PC-3 (cell line): ENCODE data around the gene C11orf97. TPM values are rescaled to one million over a fixed set of nuclear protein-coding genes. Genes with fewer than 3 reads are reported as not detected.
A peak's percentile ranks its signal among the peaks of the same experiment; 100 is the strongest.

Experiments used
- ATAC-seq: fragments of 200-7000 bp; cut with Tn5 transposase; 2 replicates; pipeline ENCODE4 v1.9.1; 2020; ENCODE audit warnings: mild to moderate bottlenecking, moderate library complexity
- BruUV-seq: library from RNA; stranded (reverse); fragments of 400-500 nt; replicated peaks from 2 replicates; lab custom pipeline; 2021; lab: Mats Ljungman, UMichigan
- CTCF ChIA-PET: fragments of 300-600 bp; sonication (Branson Sonifier 250); formaldehyde crosslinking; loops from one replicate; lab custom pipeline; 2022; ENCODE audit warnings: antibody characterized with exemption; lab: Charles Lee
- POLR2A ChIA-PET: fragments of 300-600 bp; sonication (Branson Sonifier 250); formaldehyde crosslinking; loops from one replicate; lab custom pipeline; 2022; ENCODE audit warnings: antibody characterized with exemption; ENCODE audit not compliant: unreplicated experiment; lab: Charles Lee
- DNase-seq: peaks from one replicate; pipeline ENCODE4 v3.0.0-alpha.2; 2015
- H2AFZ ChIP-seq: fragments of 300-600 bp; sonication (generic); 2 replicates; pipeline ENCODE4 v1.6.0; 2016; ENCODE audit warnings: antibody characterized with exemption, low read length
- H3F3A ChIP-seq: fragments of 300-600 bp; sonication (generic); one replicate; pipeline ENCODE4 v1.6.0; 2017; ENCODE audit warnings: antibody characterized with exemption, low read length, control low read depth, mild to moderate bottlenecking; ENCODE audit not compliant: unreplicated experiment
- H3K27ac ChIP-seq: fragments of 300-600 bp; sonication (generic); 2 replicates; pipeline ENCODE4 v1.5.1; 2016; ENCODE audit warnings: mild to moderate bottlenecking, low read length
- H3K27me3 ChIP-seq: fragments of 300-600 bp; sonication (generic); 2 replicates; pipeline ENCODE4 v1.6.1; 2016; ENCODE audit warnings: low read length, mixed read lengths
- H3K36me3 ChIP-seq: fragments of 300-600 bp; sonication (generic); 2 replicates; pipeline ENCODE4 v1.6.1; 2016; ENCODE audit warnings: low read depth, mixed run types, low read length, mixed read lengths
- H3K4me1 ChIP-seq: fragments of 300-600 bp; sonication (generic); 2 replicates; pipeline ENCODE4 v1.5.1; 2016; ENCODE audit warnings: low read length; ENCODE audit not compliant: insufficient read depth
- H3K4me2 ChIP-seq: fragments of 300-600 bp; sonication (generic); 2 replicates; pipeline ENCODE4 v1.6.0; 2016; ENCODE audit warnings: low read length
- H3K4me3 ChIP-seq: fragments of 300-600 bp; sonication (generic); 2 replicates; pipeline ENCODE4 v1.5.1; 2016; ENCODE audit warnings: mild to moderate bottlenecking, low read length, mixed read lengths
- H3K79me2 ChIP-seq: fragments of 300-600 bp; sonication (generic); 2 replicates; pipeline ENCODE4 v1.6.1; 2017; ENCODE audit warnings: low read length, mixed read lengths
- H3K9ac ChIP-seq: fragments of 300-600 bp; sonication (generic); 2 replicates; pipeline ENCODE4 v1.6.0; 2016; ENCODE audit warnings: mild to moderate bottlenecking, low read length
- H3K9me2 ChIP-seq: fragments of 300-600 bp; sonication (generic); replicated peaks from 2 replicates; pipeline ENCODE4 v1.6.1; 2016; ENCODE audit warnings: mixed run types, low read length, mixed read lengths
- H3K9me3 ChIP-seq: fragments of 300-600 bp; sonication (generic); 2 replicates; pipeline ENCODE4 v1.6.1; 2016; ENCODE audit warnings: low read length, mixed read lengths
- H4K20me1 ChIP-seq: fragments of 300-600 bp; sonication (generic); 2 replicates; pipeline ENCODE4 v1.6.1; 2016; ENCODE audit warnings: low read length, mixed read lengths
- EZH2 ChIP-seq: fragments of 300-600 bp; sonication (generic); IDR thresholded peaks from one replicate; pipeline ENCODE4 v1.6.1; 2017; ENCODE audit warnings: antibody characterized with exemption, mild to moderate bottlenecking, low read length; ENCODE audit not compliant: unreplicated experiment
- EZH2phosphoT487 ChIP-seq: fragments of 300-600 bp; sonication (generic); IDR thresholded peaks from 2 replicates; pipeline ENCODE4 v1.6.1; 2018; ENCODE audit warnings: mild to moderate bottlenecking, antibody characterized with exemption, low read length, borderline replicate concordance
- intact Hi-C: fragments of 100-400 bp; cut with micrococcal nuclease; formaldehyde crosslinking; loops from 2 replicates; pipeline ENCODE4 v1.9.0; 2023
- total RNA-seq: library from RNA; depleted of rRNA; stranded (reverse); fragments of >200 nt; gene quantifications from 2 replicates; pipeline ENCODE4 v1.2.3, GENCODE V29; 2014
- TF ChIP-seq, protein P1 (sequence below): fragments of 300-600 bp; sonication (generic); conservative IDR thresholded peaks from 2 replicates; pipeline ENCODE4 v1.5.1; 2017; ENCODE audit warnings: antibody characterized with exemption, low read depth, mild to moderate bottlenecking, low read length

Gene C11orf97
- total RNA-seq, 1 experiment from 2014 or later: not detected

- Histone ChIP-seq H3K4me3 (no peak overlapping the region), H3K27me3 (no peaks in the 10 kb centered on the region), H3K9ac (no peak overlapping the region), H2AFZ (no peak overlapping the region), H3K36me3 (no peaks in the 10 kb centered on the region), H3K9me2 (no peaks in the 10 kb centered on the region), H3K9me3 (no peaks in the 10 kb centered on the region), H3F3A (no peaks in the 10 kb centered on the region), H3K27ac (no peak overlapping the region), H3K4me2 (no peak overlapping the region), H4K20me1 (no peaks in the 10 kb centered on the region), H3K79me2 (no peaks in the 10 kb centered on the region), H3K4me1 (no peaks in the 10 kb centered on the region)
- DNase-seq (no peak), ATAC-seq (no peak)
- POLR2A ChIA-PET: interaction anchor here (0.6 kb wide), 1 partner anchor 59 kb away, joined by 3 read pairs; no protein-coding TSS in a partner anchor
- CTCF ChIA-PET: no interaction called here
- intact Hi-C loops: no loop called here
- TF ChIP-seq EZH2phosphoT487 (no peak), EZH2 (no peak)
- TF ChIP-seq, protein P1, sequence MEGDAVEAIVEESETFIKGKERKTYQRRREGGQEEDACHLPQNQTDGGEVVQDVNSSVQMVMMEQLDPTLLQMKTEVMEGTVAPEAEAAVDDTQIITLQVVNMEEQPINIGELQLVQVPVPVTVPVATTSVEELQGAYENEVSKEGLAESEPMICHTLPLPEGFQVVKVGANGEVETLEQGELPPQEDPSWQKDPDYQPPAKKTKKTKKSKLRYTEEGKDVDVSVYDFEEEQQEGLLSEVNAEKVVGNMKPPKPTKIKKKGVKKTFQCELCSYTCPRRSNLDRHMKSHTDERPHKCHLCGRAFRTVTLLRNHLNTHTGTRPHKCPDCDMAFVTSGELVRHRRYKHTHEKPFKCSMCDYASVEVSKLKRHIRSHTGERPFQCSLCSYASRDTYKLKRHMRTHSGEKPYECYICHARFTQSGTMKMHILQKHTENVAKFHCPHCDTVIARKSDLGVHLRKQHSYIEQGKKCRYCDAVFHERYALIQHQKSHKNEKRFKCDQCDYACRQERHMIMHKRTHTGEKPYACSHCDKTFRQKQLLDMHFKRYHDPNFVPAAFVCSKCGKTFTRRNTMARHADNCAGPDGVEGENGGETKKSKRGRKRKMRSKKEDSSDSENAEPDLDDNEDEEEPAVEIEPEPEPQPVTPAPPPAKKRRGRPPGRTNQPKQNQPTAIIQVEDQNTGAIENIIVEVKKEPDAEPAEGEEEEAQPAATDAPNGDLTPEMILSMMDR: no peak
- BruUV-seq: no TSS peak
These were observed 12.1 kb downstream of the C11orf97 start for GRCh38 chr11:94524341-94524740.

DNA sequence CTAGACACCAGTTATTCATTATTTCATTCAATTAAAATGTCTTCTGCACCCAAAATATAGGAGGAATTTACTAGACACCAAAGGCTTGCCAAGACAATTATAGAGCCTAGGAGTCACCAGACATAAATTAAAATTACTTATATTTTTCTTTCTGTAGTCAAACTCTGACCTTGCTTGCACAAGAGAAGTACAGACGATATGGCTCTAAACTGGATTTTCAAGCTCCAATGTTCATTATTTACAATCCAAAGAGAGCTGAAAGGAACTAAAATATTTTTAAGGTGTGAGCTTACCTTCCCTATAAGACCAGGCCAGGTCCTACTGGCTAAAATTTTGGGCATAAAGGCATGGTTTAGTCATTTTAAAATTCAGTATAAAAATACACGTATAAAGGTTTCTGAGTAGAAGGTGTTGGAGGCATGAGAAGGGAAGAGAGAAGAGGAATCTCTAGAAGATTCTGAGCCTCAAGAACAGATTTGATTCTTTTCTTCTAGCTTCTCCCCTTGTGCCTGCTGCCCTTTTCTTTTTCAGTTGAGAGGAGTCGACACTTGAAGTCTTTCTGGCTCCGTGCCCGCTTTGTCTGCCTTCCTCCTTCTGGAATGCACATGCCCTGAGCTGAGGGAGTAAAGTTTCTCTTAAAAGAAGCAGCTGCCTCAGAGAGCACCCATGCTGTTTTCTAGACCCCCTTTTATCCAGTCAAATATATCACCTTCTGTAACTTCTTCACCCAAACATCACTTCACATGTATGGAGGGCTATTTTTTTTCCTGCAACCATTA is 13.5 kb downstream of the C11orf97 start:
- Histone ChIP-seq H3K27me3 (no peaks in the 10 kb centered on the region), H2AFZ (no peak overlapping the region), H3K4me2 (no peak overlapping the region), H3K27ac (no peak overlapping the region), H3K36me3 (no peaks in the 10 kb centered on the region), H3K4me3 (no peak overlapping the region), H3K9me2 (no peaks in the 10 kb centered on the region), H3K9me3 (no peaks in the 10 kb centered on the region), H3K9ac (no peak overlapping the region), H4K20me1 (no peaks in the 10 kb centered on the region), H3K4me1 (no peaks in the 10 kb centered on the region), H3F3A (no peaks in the 10 kb centered on the region), H3K79me2 (no peaks in the 10 kb centered on the region)
- TF ChIP-seq EZH2: no peak
- no peak for TF ChIP-seq EZH2phosphoT487
- TF ChIP-seq, protein P1: no peak
- no TSS peak for BruUV-seq
- ATAC-seq (no peak), DNase-seq (peak; percentile 48)
- ChIA-PET POLR2A (no interaction called here), CTCF (no interaction called here)
- intact Hi-C loops: no loop called here
